IMR-90 (cell line): ENCODE measurements around the gene RPL18.

Experiments
- POLR2A ChIP-seq: IDR thresholded peaks from 2 replicates; pipeline ENCODE4 v1.6.1; 2012; ENCODE audit warnings: mild to moderate bottlenecking, low read depth, low read length
- TF ChIP-seq, protein P1 (sequence below): conservative IDR thresholded peaks from 2 replicates; pipeline ENCODE4 v1.5.1; 2012; ENCODE audit warnings: mild to moderate bottlenecking, low read depth, low read length, improper control_type of control experiment

DNA sequence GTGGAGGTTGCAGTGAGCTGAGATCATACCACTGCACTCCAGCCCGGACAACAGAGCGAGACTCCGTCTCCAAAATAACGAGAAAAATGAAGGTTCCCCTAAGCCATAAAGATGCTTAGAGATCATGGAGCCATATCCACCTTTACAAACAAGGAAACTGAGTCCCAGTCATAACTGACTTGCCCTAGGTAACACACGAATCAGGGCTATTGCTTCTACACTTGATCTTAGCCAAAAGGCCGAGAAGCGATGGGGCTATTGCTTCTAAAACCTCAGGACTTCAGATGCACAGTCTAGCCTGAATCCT is 15.0 kb upstream of the RPL18 start:
- TF ChIP-seq, protein P1, sequence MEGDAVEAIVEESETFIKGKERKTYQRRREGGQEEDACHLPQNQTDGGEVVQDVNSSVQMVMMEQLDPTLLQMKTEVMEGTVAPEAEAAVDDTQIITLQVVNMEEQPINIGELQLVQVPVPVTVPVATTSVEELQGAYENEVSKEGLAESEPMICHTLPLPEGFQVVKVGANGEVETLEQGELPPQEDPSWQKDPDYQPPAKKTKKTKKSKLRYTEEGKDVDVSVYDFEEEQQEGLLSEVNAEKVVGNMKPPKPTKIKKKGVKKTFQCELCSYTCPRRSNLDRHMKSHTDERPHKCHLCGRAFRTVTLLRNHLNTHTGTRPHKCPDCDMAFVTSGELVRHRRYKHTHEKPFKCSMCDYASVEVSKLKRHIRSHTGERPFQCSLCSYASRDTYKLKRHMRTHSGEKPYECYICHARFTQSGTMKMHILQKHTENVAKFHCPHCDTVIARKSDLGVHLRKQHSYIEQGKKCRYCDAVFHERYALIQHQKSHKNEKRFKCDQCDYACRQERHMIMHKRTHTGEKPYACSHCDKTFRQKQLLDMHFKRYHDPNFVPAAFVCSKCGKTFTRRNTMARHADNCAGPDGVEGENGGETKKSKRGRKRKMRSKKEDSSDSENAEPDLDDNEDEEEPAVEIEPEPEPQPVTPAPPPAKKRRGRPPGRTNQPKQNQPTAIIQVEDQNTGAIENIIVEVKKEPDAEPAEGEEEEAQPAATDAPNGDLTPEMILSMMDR = no peak
- TF ChIP-seq POLR2A = no peak
